GM21390 (cell line): ENCODE data around the gene COX10.
"Not testable (repeated sequence)": the region's sequence is repeated elsewhere in the genome, so short reads cannot be mapped to it uniquely, and the experiment has no call there.

Source experiments
- ATAC-seq: cut with Tn5 transposase; IDR thresholded peaks from one replicate; pipeline ENCODE4 v1.9.1; 2021; ENCODE audit not compliant: unreplicated experiment

Gene COX10

GRCh38 chr17:14069251-14070021 is at the start of gene COX10:
Gene COX10, plus strand, starts transcription at chr17:14069504. Its CDS starts 102 bp downstream, at chr17:14069606.
- ATAC-seq: peak; percentile 99

DNA sequence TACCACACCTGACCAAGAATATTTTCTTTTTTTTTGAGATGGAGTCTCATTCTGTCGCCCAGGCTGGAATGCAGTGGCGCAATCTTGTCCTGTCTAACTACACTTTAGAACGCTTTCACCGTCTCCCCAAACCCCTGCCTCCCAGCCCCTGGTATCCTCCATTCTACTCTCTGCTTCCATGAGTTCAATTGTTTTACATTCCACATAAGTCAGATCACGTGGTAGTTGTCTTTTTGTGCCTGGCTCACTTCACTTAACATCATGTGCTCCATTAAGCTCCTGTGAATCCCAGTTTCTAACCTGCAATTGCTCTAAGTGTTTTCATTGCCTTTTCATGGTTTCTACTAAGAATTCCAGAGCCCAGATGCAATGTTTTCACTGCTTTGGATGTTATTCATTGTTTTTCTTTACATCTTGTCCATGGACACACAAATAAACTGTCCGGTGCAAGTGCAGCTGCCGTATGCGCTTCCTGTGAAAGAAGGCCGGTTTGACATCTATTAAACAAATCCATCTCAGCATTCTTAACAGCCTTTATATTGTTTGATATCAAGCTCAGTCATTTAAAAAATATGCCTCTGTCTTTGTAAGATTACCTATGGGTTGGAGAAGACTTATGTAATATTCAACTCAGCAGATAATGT is 47.5 kb upstream of the COX10 start:
- ATAC-seq: not testable (repeated sequence)

GRCh38 chr17:14029755-14030154 is 39.5 kb upstream of the COX10 start:
- not testable (repeated sequence) for ATAC-seq

DNA sequence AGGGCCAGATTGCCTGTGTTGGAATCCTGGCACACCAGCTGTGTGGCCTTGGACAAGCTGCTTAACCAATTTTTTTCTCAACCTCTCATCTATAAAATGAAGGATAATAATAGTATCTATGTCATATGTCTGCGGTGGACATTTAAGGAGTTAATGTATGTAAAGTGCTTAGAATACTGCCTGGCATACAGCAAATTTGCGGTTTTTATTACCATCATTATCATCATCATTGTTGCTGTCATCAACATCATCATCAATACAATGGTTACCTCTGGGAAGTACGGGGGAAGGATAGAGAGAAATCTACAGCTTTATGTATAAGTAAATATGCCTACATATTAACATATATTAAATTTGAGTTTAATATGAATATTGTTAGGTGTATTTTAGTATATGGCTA is 37.1 kb upstream of the COX10 start:
- ATAC-seq: no peak

DNA sequence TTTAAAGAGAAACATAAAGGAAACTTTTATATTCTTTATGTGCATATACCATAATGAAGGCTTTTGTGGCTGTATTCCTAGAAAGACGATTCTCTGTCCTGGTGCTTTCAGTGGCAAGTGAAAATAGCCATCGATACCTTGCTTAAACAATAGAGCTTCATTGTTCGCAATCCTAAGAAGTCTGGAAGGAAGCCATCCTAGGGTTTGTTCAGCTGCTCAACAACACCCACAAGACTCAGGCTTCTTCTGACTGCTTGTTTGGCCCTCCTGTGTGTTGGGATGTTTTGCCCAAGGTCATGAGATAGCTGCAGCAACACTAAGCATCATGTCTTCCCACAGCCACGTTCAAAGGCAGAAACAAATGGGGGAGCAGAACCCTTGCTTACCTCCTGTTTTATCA is 36.1 kb upstream of the COX10 start:
- no peak for ATAC-seq

DNA sequence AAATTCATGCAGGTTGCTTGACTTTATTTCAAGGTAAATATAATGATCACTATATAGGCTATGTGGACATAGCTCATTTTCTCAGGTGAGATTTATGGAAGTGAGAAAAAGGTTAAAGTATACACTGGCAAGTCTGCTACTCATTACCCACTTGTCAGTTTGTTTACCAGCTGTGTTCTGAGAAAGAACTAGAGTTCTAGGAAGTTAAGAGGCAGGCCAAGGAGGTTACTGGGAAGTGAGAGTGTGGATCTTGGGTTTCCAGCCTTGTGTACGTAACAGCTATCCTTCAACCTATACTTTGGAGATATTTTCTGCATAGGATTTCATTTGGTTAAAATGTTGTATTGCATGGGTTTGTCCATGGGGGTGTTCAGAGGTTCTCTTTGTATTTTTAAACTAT is 31.9 kb upstream of the COX10 start:
- ATAC-seq: no peak

- no peak for ATAC-seq
These were observed 31.1 kb upstream of the COX10 start for GRCh38 chr17:14038206-14038605.

DNA sequence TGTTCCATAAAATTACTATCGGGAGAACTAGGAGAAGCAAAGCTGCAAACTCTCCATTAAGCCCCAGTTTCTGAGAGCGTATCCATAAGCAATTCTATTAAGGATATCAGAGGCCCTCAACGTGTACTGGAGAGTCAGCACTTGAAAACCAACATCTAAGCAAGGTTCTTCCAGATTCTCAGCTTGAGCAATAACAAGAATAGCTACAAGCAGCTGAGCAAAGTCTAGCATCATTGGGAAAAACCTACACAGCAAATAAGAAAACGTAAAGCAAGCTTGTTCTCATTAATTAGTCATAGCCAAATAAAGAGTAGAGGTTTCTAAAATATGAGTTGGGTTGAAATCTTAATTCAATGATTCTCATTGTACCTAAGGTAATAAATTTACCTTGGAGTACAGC is 26.9 kb upstream of the COX10 start:
- ATAC-seq: no peak

- no peak for ATAC-seq
These were observed 24.6 kb upstream of the COX10 start for GRCh38 chr17:14044702-14045101.

GRCh38 chr17:14046978-14047377 is 22.3 kb upstream of the COX10 start:
- no peak for ATAC-seq

DNA sequence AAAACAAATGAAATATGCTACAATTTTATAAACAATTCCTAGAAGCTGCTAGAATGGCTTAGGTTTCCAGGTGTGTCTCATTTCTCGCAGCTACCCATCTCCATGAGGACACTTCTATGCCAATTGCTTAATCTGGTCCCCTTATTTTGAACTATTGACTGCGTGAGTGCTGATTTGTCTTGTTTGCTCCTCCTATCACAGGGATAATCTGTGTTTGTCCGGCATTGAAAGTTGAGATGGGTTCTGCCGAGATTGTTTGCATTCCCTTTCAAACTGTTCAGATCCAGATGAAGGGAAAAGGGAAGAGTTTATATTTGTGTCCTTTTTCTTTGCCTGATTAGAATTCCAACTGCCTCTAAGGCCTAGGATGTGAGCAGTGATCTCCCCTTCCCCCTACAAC is 21.7 kb upstream of the COX10 start:
- ATAC-seq: no peak

DNA sequence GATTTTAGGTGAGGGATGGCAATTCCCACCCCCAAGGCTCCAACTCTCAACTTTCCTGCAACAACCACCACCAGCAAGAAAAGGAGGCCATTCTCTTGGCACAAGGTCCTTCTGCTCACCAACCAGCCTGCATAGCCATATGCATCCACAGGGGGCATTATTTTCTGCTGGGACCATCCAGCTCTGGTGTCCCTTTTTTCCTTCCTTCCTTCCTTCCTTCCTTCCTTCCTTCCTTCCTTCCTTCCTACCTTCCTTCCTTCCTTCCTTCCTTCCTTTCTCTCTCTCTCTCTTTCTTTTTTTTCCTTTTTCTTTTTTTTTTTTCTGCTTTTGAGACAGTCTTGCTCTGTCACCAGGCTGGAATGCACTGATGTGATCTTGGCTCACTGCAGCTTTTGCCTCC is 21.1 kb upstream of the COX10 start:
- ATAC-seq: no peak

GRCh38 chr17:14050616-14051015 is 18.7 kb upstream of the COX10 start:
- ATAC-seq: no peak

DNA sequence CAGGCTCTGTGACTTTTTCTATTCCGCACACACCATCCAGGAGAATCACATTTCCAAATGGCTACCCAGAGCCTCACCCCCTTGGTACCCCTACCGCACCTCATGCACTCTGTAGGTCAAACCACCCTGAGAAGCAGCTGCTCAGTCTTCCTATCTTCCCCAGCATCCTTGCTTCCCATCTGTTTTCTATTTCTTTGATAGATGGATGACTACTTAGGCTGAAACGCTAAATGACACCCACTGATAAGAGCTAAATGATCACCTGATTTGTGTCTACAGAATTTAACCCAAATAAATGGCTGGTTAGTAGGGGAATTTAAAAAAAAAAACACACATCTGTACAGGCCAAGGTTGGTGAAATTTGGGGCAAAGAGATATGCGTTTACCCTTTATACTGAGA is 17.6 kb upstream of the COX10 start:
- no peak for ATAC-seq

GRCh38 chr17:14052886-14053615 is 16.3 kb upstream of the COX10 start:
- no peak for ATAC-seq

DNA sequence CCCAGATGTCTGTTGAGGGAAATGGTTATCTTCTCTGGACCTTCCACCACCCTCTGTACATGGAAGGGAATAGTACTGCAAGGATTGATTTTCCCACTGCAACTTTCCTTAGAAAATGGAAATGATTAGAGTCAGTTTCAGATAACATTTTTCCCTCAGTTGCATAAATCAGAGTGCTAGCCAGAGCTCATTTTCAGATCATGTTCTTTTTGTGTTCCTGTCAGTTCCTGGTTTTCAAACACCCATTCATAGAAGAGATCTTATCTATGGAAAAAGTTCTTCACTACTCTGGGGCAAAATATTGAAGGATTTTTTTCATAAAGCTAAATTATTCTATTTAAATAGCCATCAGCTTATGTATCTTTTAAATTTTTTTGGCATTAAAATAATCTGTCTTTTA is 11.7 kb upstream of the COX10 start:
- no peak for ATAC-seq

- ATAC-seq: no peak
These were observed 11.3 kb upstream of the COX10 start for GRCh38 chr17:14058051-14058450.

DNA sequence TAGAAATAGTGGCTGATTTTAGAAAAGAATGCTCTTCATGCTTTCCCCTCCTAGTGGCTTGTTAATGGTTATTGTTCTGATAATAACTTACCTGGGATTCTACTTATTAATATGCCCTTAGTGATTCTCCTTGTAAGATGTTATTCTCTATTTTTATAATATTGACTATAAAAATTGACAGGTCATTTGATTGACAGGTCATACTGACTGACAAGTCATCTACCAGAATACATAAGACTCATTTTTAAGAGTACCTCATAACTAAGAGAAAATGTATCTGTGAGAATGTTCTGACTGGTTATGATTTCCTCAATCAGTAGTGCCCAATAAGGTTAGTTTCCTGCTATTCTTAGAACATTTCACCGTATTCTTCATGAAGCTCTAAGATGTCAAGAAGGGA is 8.6 kb upstream of the COX10 start:
- no peak for ATAC-seq

DNA sequence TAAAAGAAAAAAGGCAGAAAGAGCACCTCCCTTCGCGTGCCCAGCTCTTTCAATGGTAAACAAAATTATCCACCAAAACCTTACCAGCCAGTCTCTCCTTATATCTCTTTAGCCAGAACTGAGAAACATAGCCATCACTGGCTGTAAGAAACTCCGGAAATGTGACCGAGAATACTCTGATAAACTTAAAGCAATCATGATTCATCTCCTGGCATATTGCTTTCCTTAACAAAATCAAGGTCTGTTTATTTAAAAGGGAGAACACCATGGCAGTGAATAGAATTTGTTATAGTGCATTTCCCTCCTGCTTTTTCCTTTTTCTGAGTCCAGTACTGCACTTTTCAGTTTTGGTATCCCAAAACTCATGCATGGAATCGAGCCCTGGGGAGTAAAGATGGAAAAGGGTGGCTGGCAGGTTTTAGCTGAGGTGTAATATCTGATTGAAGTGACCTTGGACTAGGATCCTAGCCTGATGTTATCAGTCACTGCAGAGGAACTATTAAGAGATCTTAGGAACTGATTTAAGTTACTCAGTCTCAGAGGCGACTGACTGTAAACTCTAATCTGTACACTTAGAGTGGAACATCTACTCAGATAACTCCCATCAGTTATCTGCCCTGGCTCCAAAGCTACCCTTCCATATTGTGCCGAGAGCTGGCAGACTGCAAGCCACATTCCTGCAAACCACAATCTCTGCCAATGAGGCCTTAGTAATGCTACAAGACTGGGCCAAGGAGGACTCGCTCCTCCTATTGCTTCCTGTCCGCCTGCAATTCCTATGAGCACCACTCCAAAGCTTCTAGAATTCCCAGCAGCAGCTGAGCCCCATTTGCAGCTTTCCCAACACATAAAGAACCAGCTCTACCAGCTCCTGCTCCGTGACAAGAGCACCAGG is 7.4 kb upstream of the COX10 start:
- ATAC-seq: no peak

DNA sequence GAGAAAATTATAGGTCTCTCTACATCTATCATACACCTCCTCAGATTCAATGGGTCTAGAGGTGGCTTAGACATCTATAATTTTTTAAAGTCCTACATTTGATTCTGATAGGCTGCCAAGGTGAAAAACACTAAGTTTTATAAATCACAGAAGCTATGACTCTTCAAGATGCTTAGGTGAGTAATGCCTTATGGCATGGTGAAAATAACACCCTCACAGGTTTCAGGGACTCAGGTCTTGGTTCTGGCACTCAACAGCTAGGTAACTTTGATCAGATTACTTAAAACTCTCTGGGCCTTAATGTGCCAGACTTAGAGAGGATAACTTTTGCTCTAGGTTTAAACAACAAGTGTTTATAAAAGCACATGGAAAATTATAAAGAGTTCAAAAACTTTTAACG is 2.0 kb upstream of the COX10 start:
- no peak for ATAC-seq
